KMS-11 (cell line): ENCODE results near the gene GPR26.

Experiments
- H2AFZ ChIP-seq: fragments of 200-600 bp; sonication (generic); 2 replicates; pipeline ENCODE4 v1.6.1; 2016; ENCODE audit warnings: antibody characterized with exemption, mixed run types, low read depth
- H3K27ac ChIP-seq: fragments of 200-600 bp; sonication (generic); 2 replicates; pipeline ENCODE4 v1.6.1; 2016; ENCODE audit warnings: mild to moderate bottlenecking, mixed run types
- H3K27me3 ChIP-seq: fragments of 200-600 bp; sonication (generic); 2 replicates; pipeline ENCODE4 v1.6.1; 2017; ENCODE audit warnings: mild to moderate bottlenecking, low read depth, mixed run types, moderate library complexity; ENCODE audit not compliant: insufficient read depth
- H3K36me3 ChIP-seq: fragments of 200-600 bp; sonication (generic); 2 replicates; pipeline ENCODE4 v1.6.1; 2017; ENCODE audit warnings: mild to moderate bottlenecking, mixed run types; ENCODE audit not compliant: insufficient read depth
- H3K4me1 ChIP-seq: fragments of 200-600 bp; sonication (generic); 2 replicates; pipeline ENCODE4 v1.6.1; 2016; ENCODE audit warnings: mild to moderate bottlenecking, low read depth, mixed run types; ENCODE audit not compliant: poor library complexity, severe bottlenecking
- H3K4me2 ChIP-seq: fragments of 200-600 bp; sonication (generic); 2 replicates; pipeline ENCODE4 v1.7.0; 2016; ENCODE audit warnings: mild to moderate bottlenecking, mixed run types
- H3K4me3 ChIP-seq: fragments of 200-600 bp; sonication (generic); IDR thresholded peaks from 2 replicates; pipeline ENCODE4 v1.6.1; 2017; ENCODE audit warnings: low read depth, low read length, mixed read lengths; ENCODE audit not compliant: insufficient read depth
- H3K79me2 ChIP-seq: fragments of 200-600 bp; sonication (generic); 2 replicates; pipeline ENCODE4 v1.6.1; 2016; ENCODE audit warnings: low read depth, mixed run types; ENCODE audit not compliant: insufficient read depth
- H3K9ac ChIP-seq: fragments of 200-600 bp; sonication (generic); 2 replicates; pipeline ENCODE4 v1.6.1; 2016; ENCODE audit warnings: mild to moderate bottlenecking, mixed run types
- H4K20me1 ChIP-seq: fragments of 200-600 bp; sonication (generic); 2 replicates; pipeline ENCODE4 v1.6.1; 2016; ENCODE audit warnings: mild to moderate bottlenecking, mixed run types; ENCODE audit not compliant: insufficient read depth
- CTCF ChIP-seq: fragments of 200-600 bp; sonication (generic); conservative IDR thresholded peaks from 2 replicates; pipeline ENCODE4 v1.6.1; 2017; ENCODE audit warnings: low read depth, mild to moderate bottlenecking, antibody characterized with exemption, low read length, moderate library complexity, mixed read lengths

Gene GPR26

GRCh38 chr10:123621492-123621891, 44.7 kb upstream of the GPR26 start:
- H4K20me1 ChIP-seq, result no peaks in the 10 kb centered on the region
- H3K79me2 ChIP-seq, result no peaks in the 10 kb centered on the region
- no peak for TF ChIP-seq CTCF
- no peaks in the 10 kb centered on the region for H3K36me3 ChIP-seq
- H2AFZ ChIP-seq, result no peak overlapping the region
- no peaks in the 10 kb centered on the region for H3K4me1 ChIP-seq
- no peak overlapping the region for H3K27ac ChIP-seq
- no peak overlapping the region for H3K4me2 ChIP-seq
- no peak overlapping the region for H3K4me3 ChIP-seq
- H3K9ac ChIP-seq, result no peak overlapping the region
- H3K27me3 ChIP-seq, result no peaks in the 10 kb centered on the region

- no peak for TF ChIP-seq CTCF
- no peaks in the 10 kb centered on the region for H3K27me3 ChIP-seq
- no peak overlapping the region for H3K27ac ChIP-seq
- H3K4me3 ChIP-seq, result no peak overlapping the region
- H3K4me2 ChIP-seq, result no peak overlapping the region
- no peaks in the 10 kb centered on the region for H3K4me1 ChIP-seq
- no peak overlapping the region for H2AFZ ChIP-seq
- H3K9ac ChIP-seq, result no peak overlapping the region
- H3K79me2 ChIP-seq, result no peaks in the 10 kb centered on the region
- no peaks in the 10 kb centered on the region for H3K36me3 ChIP-seq
- no peaks in the 10 kb centered on the region for H4K20me1 ChIP-seq
These were observed 44.2 kb upstream of the GPR26 start for GRCh38 chr10:123621916-123622315.

- H3K27me3 ChIP-seq, result no peaks in the 10 kb centered on the region
- H3K27ac ChIP-seq, result no peak overlapping the region
- no peak overlapping the region for H3K4me2 ChIP-seq
- H4K20me1 ChIP-seq, result no peaks in the 10 kb centered on the region
- H3K9ac ChIP-seq, result no peak overlapping the region
- no peak overlapping the region for H3K4me3 ChIP-seq
- H2AFZ ChIP-seq, result no peak overlapping the region
- no peaks in the 10 kb centered on the region for H3K36me3 ChIP-seq
- H3K4me1 ChIP-seq, result no peaks in the 10 kb centered on the region
- no peaks in the 10 kb centered on the region for H3K79me2 ChIP-seq
- no peak for TF ChIP-seq CTCF
These were observed 43.8 kb upstream of the GPR26 start for GRCh38 chr10:123622381-123622780.

- no peak for TF ChIP-seq CTCF
- Histone ChIP-seq H3K4me1 (no peaks in the 10 kb centered on the region), H3K79me2 (no peaks in the 10 kb centered on the region), H3K4me3 (no peak overlapping the region), H3K27me3 (no peaks in the 10 kb centered on the region), H3K27ac (no peak overlapping the region), H3K4me2 (no peak overlapping the region), H2AFZ (no peak overlapping the region), H4K20me1 (no peaks in the 10 kb centered on the region), H3K9ac (no peak overlapping the region), H3K36me3 (no peaks in the 10 kb centered on the region)
These were observed 42.1 kb upstream of the GPR26 start for GRCh38 chr10:123624086-123624485.

- Histone ChIP-seq H3K27ac (no peak overlapping the region), H3K4me1 (no peaks in the 10 kb centered on the region), H3K79me2 (no peaks in the 10 kb centered on the region), H3K4me3 (no peak overlapping the region), H2AFZ (no peak overlapping the region), H3K27me3 (no peaks in the 10 kb centered on the region), H4K20me1 (no peaks in the 10 kb centered on the region), H3K4me2 (no peak overlapping the region), H3K36me3 (no peaks in the 10 kb centered on the region), H3K9ac (no peak overlapping the region)
- TF ChIP-seq CTCF, result no peak
These were observed 33.0 kb upstream of the GPR26 start for GRCh38 chr10:123633106-123633505.
